ENCODE data around the gene CDK8.

- TF ChIP-seq GATA2 (IDR thresholded peaks at IDR 0.05; ENCODE audit: insufficient read depth, insufficient read length, low read depth, low read length) (no peak), CTCF (IDR thresholded peaks at IDR 0.05; ENCODE audit: extremely low read depth in 1 of 2, insufficient read depth in 1 of 2, low read depth in 1 of 2, low read length in 2 of 2) (no peak), POLR2AphosphoS5 (IDR thresholded peaks at IDR 0.05; ENCODE audit: insufficient read depth, low read depth, low read length) (no peak), EZH2 (IDR thresholded peaks at IDR 0.05; ENCODE audit: borderline replicate concordance, low read depth, low read length, severe bottlenecking) (no peak), POLR2A (IDR thresholded peaks at IDR 0.05; ENCODE audit: low read depth, low read length) (no peak), MAX (IDR thresholded peaks at IDR 0.05; ENCODE audit: insufficient read depth, insufficient read length) (no peak), JUN (IDR thresholded peaks at IDR 0.05; ENCODE audit: borderline replicate concordance, insufficient read depth, insufficient read length, low read depth) (no peak), FOS (IDR thresholded peaks at IDR 0.05; ENCODE audit: borderline replicate concordance, insufficient read depth, low read length) (no peak)
Measured at GRCh38 chr13:26401578-26402021, 147.7 kb downstream of the CDK8 start.
